ENCODE results near the gene LAMB3. TPM values are rescaled to one million over a fixed set of nuclear protein-coding genes. Genes with fewer than 3 reads are reported as not detected.
A peak's percentile ranks its signal among the peaks of the same experiment; 100 is the strongest.

Gene LAMB3
- total and polyA plus RNA-seq, 3 donors from 2014 or later, result 1.6 to 2.0 (median 1.7) TPM

GRCh38 chr1:209601809-209602657 is 50.2 kb downstream of the LAMB3 start:
- no peak for TF ChIP-seq POLR2A (IDR thresholded peaks at IDR 0.05)
- TF ChIP-seq CTCF (IDR thresholded peaks at IDR 0.05), result peak in 2 of 3 experiments; percentile 47 to 49
- intact Hi-C loops (cut with DNase I; ENCODE audit: low total_unique reads), result no loop called here
- Histone ChIP-seq H3K4me1 (no peaks in the 10 kb centered on the region), H3K4me3 (no peak overlapping the region), H3K36me3 (ENCODE audit: low read depth, missing control alignments) (no peaks in the 10 kb centered on the region), H3K27ac (no peak overlapping the region), H3K27me3 (no peaks in the 10 kb centered on the region), H3K9me3 (no peaks in the 10 kb centered on the region)
- peak; percentile 46 for DNase-seq
- WGBS, 2 donors, result 66 to 68% methylated on average over 5 to 6 of the region's 6 CpGs

- DNase-seq, result no peak
- no peaks in the 10 kb centered on the region for H3K36me3 ChIP-seq (ENCODE audit: low read depth, missing control alignments)
- WGBS, 2 donors, result 88 to 93% methylated on average over 1 of the region's 1 CpG
- no peaks in the 10 kb centered on the region for H3K9me3 ChIP-seq
- no peaks in the 10 kb centered on the region for H3K27me3 ChIP-seq
- no peaks in the 10 kb centered on the region for H3K4me1 ChIP-seq
- no peak overlapping the region for H3K27ac ChIP-seq
- TF ChIP-seq CTCF (IDR thresholded peaks at IDR 0.05), result no peak
- TF ChIP-seq POLR2A (IDR thresholded peaks at IDR 0.05), result no peak
- intact Hi-C loops (cut with DNase I; ENCODE audit: low total_unique reads), result no loop called here
- no peak overlapping the region for H3K4me3 ChIP-seq
These were observed 51.7 kb downstream of the LAMB3 start for GRCh38 chr1:209600541-209600940.

- H3K4me3 ChIP-seq, result no peak overlapping the region
- WGBS, 2 donors, result 84 to 89% methylated on average over 1 of the region's 1 CpG
- no peaks in the 10 kb centered on the region for H3K4me1 ChIP-seq
- no peaks in the 10 kb centered on the region for H3K9me3 ChIP-seq
- no peak overlapping the region for H3K27ac ChIP-seq
- H3K36me3 ChIP-seq (ENCODE audit: low read depth, missing control alignments), result no peaks in the 10 kb centered on the region
- H3K27me3 ChIP-seq, result no peaks in the 10 kb centered on the region
- intact Hi-C loops (cut with DNase I; ENCODE audit: low total_unique reads), result no loop called here
- TF ChIP-seq CTCF (IDR thresholded peaks at IDR 0.05) (no peak), POLR2A (IDR thresholded peaks at IDR 0.05) (no peak)
- DNase-seq, result no peak
These were observed 54.0 kb downstream of the LAMB3 start for GRCh38 chr1:209598227-209598626.

GRCh38 chr1:209597499-209597898 is 54.7 kb downstream of the LAMB3 start:
- 81% methylated on average over 2 of the region's 2 CpGs for WGBS, 2 donors
- no peak for DNase-seq
- H3K27ac ChIP-seq, result no peak overlapping the region
- H3K9me3 ChIP-seq, result no peaks in the 10 kb centered on the region
- intact Hi-C loops (cut with DNase I; ENCODE audit: low total_unique reads), result no loop called here
- TF ChIP-seq CTCF (IDR thresholded peaks at IDR 0.05) (no peak), POLR2A (IDR thresholded peaks at IDR 0.05) (no peak)
- H3K4me3 ChIP-seq, result no peak overlapping the region
- no peaks in the 10 kb centered on the region for H3K4me1 ChIP-seq
- no peaks in the 10 kb centered on the region for H3K27me3 ChIP-seq
- no peaks in the 10 kb centered on the region for H3K36me3 ChIP-seq (ENCODE audit: low read depth, missing control alignments)

Data from testis (tissue), 3 donors.